WI38 (cell line): ENCODE measurements around the gene MARS2.

Experiments used
- H3K4me3 ChIP-seq: 2 replicates; pipeline ENCODE4 v1.5.1; 2011; ENCODE audit warnings: low read depth, mild to moderate bottlenecking, control low read depth, low read length
- TF ChIP-seq, protein P1 (sequence below): IDR thresholded peaks from 2 replicates; pipeline ENCODE4 v1.5.1; 2012; ENCODE audit warnings: low read depth, mild to moderate bottlenecking, control low read depth, low read length

Gene MARS2

DNA sequence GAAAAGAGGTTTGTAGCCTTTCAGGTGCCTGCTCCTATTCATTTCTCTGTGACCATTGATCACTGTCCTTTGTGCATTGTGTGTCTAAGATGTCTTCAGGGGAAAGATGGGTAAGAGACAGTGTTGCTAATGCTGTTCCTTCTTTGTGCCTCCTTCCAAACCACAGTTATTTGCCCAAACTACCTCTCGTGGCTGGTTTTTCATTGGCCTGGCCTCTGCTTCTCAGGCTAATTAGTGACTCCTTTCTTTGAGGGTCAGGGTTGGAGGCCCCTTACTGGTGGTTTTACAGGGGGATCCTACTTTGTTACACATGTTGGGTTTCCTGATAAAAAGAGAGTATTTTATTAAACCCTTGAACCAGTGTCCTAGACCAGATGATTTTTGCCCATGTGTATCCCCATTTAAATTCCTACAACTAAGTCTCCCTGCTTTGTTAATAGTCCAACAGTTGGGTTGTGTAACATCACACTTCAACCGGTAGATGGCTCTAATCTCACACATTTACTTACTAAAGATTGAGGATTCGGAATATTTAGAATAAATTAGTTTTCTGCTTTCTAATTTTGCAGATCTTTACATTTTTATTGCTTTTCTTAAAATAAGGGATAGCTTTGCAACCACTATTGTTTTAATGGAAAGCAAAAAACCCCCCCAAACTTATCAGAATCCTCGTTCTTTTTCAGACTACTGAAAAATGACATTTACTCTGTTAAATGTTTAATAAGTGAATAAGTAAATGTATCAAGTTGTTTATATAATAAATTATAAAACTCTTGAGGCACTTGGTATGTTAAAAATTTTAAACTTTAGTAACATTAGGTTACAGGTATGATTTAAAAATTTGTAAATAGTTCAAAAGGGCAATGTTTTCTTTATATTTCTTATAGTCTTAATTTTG, 2.4 kb downstream of the MARS2 start:
- H3K4me3 ChIP-seq: peak overlapping the region; percentile 90

GRCh38 chr2:197708331-197708730, 3.2 kb downstream of the MARS2 start:
- TF ChIP-seq, protein P1, sequence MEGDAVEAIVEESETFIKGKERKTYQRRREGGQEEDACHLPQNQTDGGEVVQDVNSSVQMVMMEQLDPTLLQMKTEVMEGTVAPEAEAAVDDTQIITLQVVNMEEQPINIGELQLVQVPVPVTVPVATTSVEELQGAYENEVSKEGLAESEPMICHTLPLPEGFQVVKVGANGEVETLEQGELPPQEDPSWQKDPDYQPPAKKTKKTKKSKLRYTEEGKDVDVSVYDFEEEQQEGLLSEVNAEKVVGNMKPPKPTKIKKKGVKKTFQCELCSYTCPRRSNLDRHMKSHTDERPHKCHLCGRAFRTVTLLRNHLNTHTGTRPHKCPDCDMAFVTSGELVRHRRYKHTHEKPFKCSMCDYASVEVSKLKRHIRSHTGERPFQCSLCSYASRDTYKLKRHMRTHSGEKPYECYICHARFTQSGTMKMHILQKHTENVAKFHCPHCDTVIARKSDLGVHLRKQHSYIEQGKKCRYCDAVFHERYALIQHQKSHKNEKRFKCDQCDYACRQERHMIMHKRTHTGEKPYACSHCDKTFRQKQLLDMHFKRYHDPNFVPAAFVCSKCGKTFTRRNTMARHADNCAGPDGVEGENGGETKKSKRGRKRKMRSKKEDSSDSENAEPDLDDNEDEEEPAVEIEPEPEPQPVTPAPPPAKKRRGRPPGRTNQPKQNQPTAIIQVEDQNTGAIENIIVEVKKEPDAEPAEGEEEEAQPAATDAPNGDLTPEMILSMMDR: no peak
- peak overlapping the region; percentile 90 for H3K4me3 ChIP-seq

More for the DNA sequence above, 2.4 kb downstream of the MARS2 start:
- TF ChIP-seq, protein P1: peak; percentile 50; the same call in 1 of the 2 replicates

DNA sequence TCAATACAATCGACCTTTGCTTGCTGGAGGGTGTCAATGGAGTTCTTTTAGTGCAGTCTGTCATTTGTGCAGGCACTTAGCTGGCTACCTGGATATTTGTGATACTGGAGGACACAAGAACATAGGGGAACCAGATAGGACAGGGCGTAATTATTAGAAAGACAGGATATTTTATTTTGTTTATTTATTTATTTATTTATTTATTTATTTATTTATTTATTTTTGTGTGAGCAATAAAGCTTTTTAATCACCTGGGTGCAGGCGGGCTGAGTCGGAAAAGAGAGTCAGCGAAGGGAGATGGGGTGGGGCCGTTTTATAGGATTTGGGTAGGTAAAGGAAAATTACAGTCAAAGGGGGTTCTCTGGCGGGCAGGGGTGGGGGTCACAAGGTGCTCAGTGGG, 4.0 kb downstream of the MARS2 start:
- H3K4me3 ChIP-seq: 0 out of 2 replicates have a peak overlapping the region, but pooled peaks have one; percentile 90

DNA sequence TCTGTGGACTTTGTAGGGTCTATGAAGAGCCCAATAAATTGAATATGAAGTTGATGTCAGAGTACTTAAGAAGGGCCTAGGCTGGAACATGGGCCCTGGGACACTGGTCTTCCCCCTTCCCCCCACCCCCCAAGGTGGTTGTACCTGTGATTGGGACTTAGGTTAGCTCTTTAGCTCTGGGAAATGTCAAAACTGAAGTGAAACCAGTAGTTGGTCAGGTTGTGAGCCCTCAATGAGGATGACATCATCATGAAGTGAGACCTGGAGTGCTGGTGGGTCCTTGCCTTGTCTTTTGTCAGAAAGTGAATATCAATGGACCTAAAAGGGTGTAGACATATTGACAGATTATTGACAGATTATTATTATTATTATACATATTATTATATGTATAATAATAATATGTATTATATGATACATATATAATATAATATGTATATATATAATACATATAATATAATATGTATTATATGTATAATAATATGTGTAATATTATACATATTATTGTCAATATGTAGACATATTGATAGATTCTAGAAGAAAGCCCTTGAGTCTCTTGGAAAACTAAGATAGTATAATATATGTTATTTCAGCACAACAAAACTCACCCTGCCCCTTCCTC, 5.4 kb downstream of the MARS2 start:
- no peak overlapping the region for H3K4me3 ChIP-seq
- TF ChIP-seq, protein P1: no peak

- no peak overlapping the region for H3K4me3 ChIP-seq
- TF ChIP-seq, protein P1: no peak
These were observed 6.4 kb downstream of the MARS2 start for GRCh38 chr2:197711578-197711977.

- no peak overlapping the region for H3K4me3 ChIP-seq
- TF ChIP-seq, protein P1: no peak
These were observed 8.1 kb downstream of the MARS2 start for GRCh38 chr2:197713271-197713670.

DNA sequence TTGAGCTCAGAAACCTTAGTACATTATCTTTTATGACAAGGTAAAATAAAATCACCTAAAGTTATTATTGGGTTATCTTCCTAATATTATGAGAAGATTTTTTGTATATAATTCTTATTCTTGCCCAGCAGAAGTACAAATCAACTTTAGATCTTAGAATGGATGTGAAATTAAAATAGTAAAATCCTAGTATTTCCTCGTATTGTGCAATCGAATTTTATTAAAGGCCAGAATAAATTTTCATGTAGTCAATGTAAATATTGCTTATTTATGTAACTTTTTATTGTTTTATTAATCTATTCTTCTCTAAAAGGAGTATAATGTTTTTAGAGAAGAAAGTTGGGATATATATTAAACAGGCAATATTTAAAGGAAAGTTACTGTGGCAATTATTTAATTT, 12.7 kb downstream of the MARS2 start:
- TF ChIP-seq, protein P1: no peak
- no peak overlapping the region for H3K4me3 ChIP-seq
